MM.1S (cell line): Measurements from ENCODE around the gene CACNB4.

ENCODE experiments used
- EZH2 ChIP-seq: fragments of 300-600 bp; sonication (generic); optimal IDR thresholded peaks from 2 replicates; pipeline ENCODE3; 2017; ENCODE audit warnings: low read depth, mild to moderate bottlenecking, antibody characterized with exemption, low read length, mixed read lengths
- EZH2phosphoT487 ChIP-seq: fragments of 300-600 bp; sonication (generic); IDR thresholded peaks from 2 replicates; pipeline ENCODE4 v1.6.1; 2018; ENCODE audit warnings: antibody characterized with exemption, low read length
- TF ChIP-seq, protein P1 (sequence below): fragments of 300-600 bp; sonication (generic); IDR thresholded peaks from 2 replicates; pipeline ENCODE4 v1.5.1; 2016; ENCODE audit warnings: antibody characterized with exemption, low read length, mixed read lengths

DNA sequence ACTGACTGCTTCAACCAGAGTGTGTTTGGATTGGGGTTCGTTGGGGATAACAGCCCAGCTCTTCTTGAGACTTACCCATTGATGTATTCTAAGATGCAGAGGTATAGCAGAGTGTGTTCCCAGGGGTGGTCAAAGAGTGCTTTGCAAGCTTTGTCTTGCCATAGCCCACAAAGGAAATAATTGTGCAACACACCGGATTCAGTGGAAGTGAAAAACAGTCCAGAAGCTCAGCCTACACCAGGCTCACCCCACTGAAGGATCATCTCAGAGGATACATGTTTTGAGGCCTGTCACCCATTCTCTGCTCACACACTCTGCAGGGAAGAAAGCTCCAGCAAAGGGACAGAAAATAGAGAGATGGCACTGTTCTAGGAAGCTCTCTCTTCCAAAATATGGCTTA lies 9.6 kb downstream of the CACNB4 start:
- TF ChIP-seq, protein P1, sequence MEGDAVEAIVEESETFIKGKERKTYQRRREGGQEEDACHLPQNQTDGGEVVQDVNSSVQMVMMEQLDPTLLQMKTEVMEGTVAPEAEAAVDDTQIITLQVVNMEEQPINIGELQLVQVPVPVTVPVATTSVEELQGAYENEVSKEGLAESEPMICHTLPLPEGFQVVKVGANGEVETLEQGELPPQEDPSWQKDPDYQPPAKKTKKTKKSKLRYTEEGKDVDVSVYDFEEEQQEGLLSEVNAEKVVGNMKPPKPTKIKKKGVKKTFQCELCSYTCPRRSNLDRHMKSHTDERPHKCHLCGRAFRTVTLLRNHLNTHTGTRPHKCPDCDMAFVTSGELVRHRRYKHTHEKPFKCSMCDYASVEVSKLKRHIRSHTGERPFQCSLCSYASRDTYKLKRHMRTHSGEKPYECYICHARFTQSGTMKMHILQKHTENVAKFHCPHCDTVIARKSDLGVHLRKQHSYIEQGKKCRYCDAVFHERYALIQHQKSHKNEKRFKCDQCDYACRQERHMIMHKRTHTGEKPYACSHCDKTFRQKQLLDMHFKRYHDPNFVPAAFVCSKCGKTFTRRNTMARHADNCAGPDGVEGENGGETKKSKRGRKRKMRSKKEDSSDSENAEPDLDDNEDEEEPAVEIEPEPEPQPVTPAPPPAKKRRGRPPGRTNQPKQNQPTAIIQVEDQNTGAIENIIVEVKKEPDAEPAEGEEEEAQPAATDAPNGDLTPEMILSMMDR: no peak
- TF ChIP-seq EZH2: no peak
- no peak for TF ChIP-seq EZH2phosphoT487
